Heart right ventricle (tissue), 16 donors: Measurements from ENCODE around the gene EPN3. TPM values are rescaled to one million over a fixed set of nuclear protein-coding genes. Genes with fewer than 3 reads are reported as not detected.

Source experiments
- ATAC-seq, 8 donors: fragments of 200-7000 bp; cut with Tn5 transposase; one replicate each; pipeline ENCODE4 v1.9.1; 2020; ENCODE audit warnings: mild to moderate bottlenecking in 8 of 8, moderate library complexity in 8 of 8, moderate number of reproducible peaks in 1 of 8
- DNase-seq, 2 donors: peaks; one replicate each; pipeline ENCODE4 v3.0.0-alpha.2; 2020
- H3K27ac ChIP-seq, 10 donors: fragments of 200-600 bp; sonication (generic) in 2 of 10; one replicate each; pipeline versions ENCODE4 v1.5.0 to v1.8.0; 2020 to 2022; ENCODE audit warnings: mild to moderate bottlenecking in 3 of 10
- H3K27me3 ChIP-seq, 7 donors: fragments of 200-600 bp; one replicate each; pipeline ENCODE4 v1.8.0; 2021 to 2022; ENCODE audit warnings: mild to moderate bottlenecking in 2 of 7
- H3K36me3 ChIP-seq, 9 donors: fragments of 200-600 bp; sonication (generic) in 1 of 9; one replicate each; pipeline versions ENCODE4 v1.5.0 to v1.8.0; 2020 to 2022; ENCODE audit warnings: mild to moderate bottlenecking in 2 of 9
- H3K4me1 ChIP-seq, 9 donors: fragments of 200-600 bp; sonication (generic) in 1 of 9; one replicate each; pipeline versions ENCODE4 v1.5.0 to v1.8.0; 2020 to 2022; ENCODE audit warnings: mild to moderate bottlenecking in 4 of 9
- H3K4me3 ChIP-seq, 10 donors: fragments of 200-600 bp; sonication (generic) in 2 of 10; one replicate each; pipeline versions ENCODE4 v1.5.0 to v1.8.0; 2020 to 2022; ENCODE audit warnings: mild to moderate bottlenecking in 7 of 10, moderate library complexity in 2 of 10
- H3K9me3 ChIP-seq, 11 donors: fragments of 200-600 bp in 10 of 11; sonication (generic) in 2 of 11; one replicate each; pipeline versions ENCODE4 v1.5.0 to v1.8.0; 2013 to 2022; ENCODE audit warnings: mild to moderate bottlenecking in 2 of 11, control low read depth in 1 of 11, moderate library complexity in 1 of 11
- WGBS, 2 donors: extraction: QIAGEN DNeasy Blood & Tissue Kit; methylation state at CpG; one replicate each; pipeline ENCODE4 v1.1.7; 2013; ENCODE audit warnings: inconsistent platforms in 1 of 2; 5-methylcytosine and 5-hydroxymethylcytosine counted together
- intact Hi-C, 10 donors: fragments of 100-400 bp; cut with DNase I; formaldehyde crosslinking; loops; one replicate each; pipeline versions ENCODE4 v1.11.1 to v1.14.2; 2022
- polyA plus RNA-seq, 2 donors: library from polyadenylated mRNA; stranded (reverse); fragments of 200-250 nt; gene quantifications; one replicate each; pipeline ENCODE4 v1.2.3, GENCODE V29; 2013
- total RNA-seq, 10 donors: library from RNA; stranded (reverse); fragmentation: NEBNext Ultra II Directional in 3 of 10; extraction: Animal tissue kit (Norgen Biotek cat#: 25700) in 3 of 10; gene quantifications; one replicate each; pipeline versions ENCODE4 v1.2.1 to v1.2.4, GENCODE V29; 2021 to 2023
- TF ChIP-seq, protein P1 (sequence below), 9 donors: fragments of 200-600 bp; sonication (generic) in 2 of 9; IDR thresholded peaks; one replicate each; pipeline versions ENCODE4 v1.5.0 to v1.8.0; 2021 to 2022; ENCODE audit warnings: antibody characterized with exemption in 9 of 9, mild to moderate bottlenecking in 5 of 9, moderate library complexity in 1 of 9
- donor health status: Arrhythmogenic right ventricular cardiomyopathy.
- donor health status: ischemic (EF 13 %, LVEDD 7.1; RV severe dilation, severe dysfunction).
- donor health status: healthy with polysubstance abuse.
- donor health status: DM: no; HTN: yes; CAD: no.
- donor health status: DM: no; HTN: no; CAD: no.
- donor health status: ischemic (EF 25% LVEDD 6.9; RV normal size, moderate dysfunction).
- donor health status: ischemic (EF 25% LVEDD 5.7; RV mildly dilated, moderate dysfunction).
- donor health status: healthy.
- donor health status: DM: yes; HTN: yes; CAD: no.
- donor health status: Ischemic cardiomyopathy.
- donor health status: ischemic (EF 35%, LVEDD 5.7; RV mildly dilated, moderate dysfunction).
- donor health status: nonischemic (EF 11% LVEDD 7.7; RV severe dilation, severe dysfunction).
- donor health status: DM: yes; HTN: yes; CAD: no.
- donor health status: PGD.
- donor health status: ischemic (EF 29% LVEDD 5.4; RV normal size, mild dysfunction).
- donor health status: nonischemic (EF 23%, LVEDD 6.1; RV moderate dilation, normal function).

The EPN3 gene
- total and polyA plus RNA-seq, 12 donors = 3.0 to 21.5 (median 10.1) TPM

- WGBS, 2 donors = 27 to 33% methylated on average over 32 of the region's 32 CpGs
- Histone ChIP-seq H3K4me3 (peak overlapping the region; percentile 46 to 75 (median 67)), H3K36me3 (no peaks in the 10 kb centered on the region), H3K27me3 (no peaks in the 10 kb centered on the region), H3K9me3 (no peaks in the 10 kb centered on the region), H3K4me1 (peaks cover 0 to 22% (median 13%) of the 10 kb centered on the region in 9 donors), H3K27ac (peak overlapping the region in 9 of 10 donors; percentile 40 to 87 (median 79))
- DNase-seq (no peak), ATAC-seq (peak in 6 of 8 donors; percentile 11 to 31 (median 20))
- TF ChIP-seq, protein P1, sequence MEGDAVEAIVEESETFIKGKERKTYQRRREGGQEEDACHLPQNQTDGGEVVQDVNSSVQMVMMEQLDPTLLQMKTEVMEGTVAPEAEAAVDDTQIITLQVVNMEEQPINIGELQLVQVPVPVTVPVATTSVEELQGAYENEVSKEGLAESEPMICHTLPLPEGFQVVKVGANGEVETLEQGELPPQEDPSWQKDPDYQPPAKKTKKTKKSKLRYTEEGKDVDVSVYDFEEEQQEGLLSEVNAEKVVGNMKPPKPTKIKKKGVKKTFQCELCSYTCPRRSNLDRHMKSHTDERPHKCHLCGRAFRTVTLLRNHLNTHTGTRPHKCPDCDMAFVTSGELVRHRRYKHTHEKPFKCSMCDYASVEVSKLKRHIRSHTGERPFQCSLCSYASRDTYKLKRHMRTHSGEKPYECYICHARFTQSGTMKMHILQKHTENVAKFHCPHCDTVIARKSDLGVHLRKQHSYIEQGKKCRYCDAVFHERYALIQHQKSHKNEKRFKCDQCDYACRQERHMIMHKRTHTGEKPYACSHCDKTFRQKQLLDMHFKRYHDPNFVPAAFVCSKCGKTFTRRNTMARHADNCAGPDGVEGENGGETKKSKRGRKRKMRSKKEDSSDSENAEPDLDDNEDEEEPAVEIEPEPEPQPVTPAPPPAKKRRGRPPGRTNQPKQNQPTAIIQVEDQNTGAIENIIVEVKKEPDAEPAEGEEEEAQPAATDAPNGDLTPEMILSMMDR (IDR thresholded peaks at IDR 0.05) = peak in 1 of 9 donors; percentile 8
- intact Hi-C loops = no loop called here
Observed at GRCh38 chr17:50508573-50509460, 23.7 kb upstream of the EPN3 start.

DNA sequence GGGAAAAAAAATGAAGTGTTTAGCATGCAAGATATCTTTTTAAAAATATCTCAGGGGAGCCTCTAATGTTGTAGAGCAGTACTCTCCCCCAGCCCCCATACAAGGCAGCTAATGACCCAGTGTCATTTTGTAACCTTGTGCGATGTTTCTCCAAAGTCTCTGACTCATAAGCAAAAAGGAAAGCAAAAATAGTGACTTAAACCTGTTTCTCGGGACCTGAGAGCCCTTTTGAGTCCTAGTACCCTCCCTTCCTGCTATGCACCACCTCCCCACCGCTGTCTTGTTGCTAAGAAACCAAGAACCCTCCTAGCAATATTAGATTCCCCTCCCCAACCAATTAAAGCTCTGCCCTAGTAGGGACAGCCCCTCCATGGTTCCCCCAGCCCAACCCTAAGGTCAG, 21.5 kb upstream of the EPN3 start:
- H3K27me3 ChIP-seq = no peaks in the 10 kb centered on the region
- no peak for DNase-seq
- 25 to 30% methylated on average over 3 of the region's 3 CpGs for WGBS, 2 donors
- H3K9me3 ChIP-seq = no peaks in the 10 kb centered on the region
- TF ChIP-seq, protein P1 (IDR thresholded peaks at IDR 0.05) = no peak
- intact Hi-C loops = no loop called here
- no peak for ATAC-seq
- peaks cover 0 to 30% (median 20%) of the 10 kb centered on the region in 9 donors for H3K4me1 ChIP-seq
- H3K27ac ChIP-seq = peak overlapping the region in 1 of 10 donors; percentile 60
- no peak overlapping the region for H3K4me3 ChIP-seq
- no peaks in the 10 kb centered on the region for H3K36me3 ChIP-seq

DNA sequence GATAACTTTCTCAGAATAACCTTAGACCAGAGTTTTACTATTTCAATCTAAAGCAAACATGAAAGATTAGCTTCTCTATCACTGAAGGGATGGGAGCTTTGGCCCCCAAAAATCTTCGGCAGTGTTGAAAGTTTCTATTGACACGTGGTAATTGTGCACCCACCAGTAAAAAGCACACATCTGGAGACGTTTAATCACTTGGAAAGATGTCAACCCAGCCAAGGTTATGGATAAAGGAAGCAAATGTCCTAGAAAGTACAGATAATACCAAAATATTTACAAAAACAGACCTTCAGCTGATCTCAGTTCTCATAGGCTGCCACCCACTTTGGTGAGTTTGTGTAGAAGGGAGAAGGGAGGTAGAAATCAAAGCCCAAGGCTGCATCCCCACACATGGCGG, 19.0 kb upstream of the EPN3 start:
- intact Hi-C loops = no loop called here
- Histone ChIP-seq H3K36me3 (no peaks in the 10 kb centered on the region), H3K4me3 (no peak overlapping the region), H3K9me3 (no peaks in the 10 kb centered on the region), H3K27ac (no peak overlapping the region), H3K4me1 (peaks cover 0 to 40% (median 14%) of the 10 kb centered on the region in 9 donors), H3K27me3 (no peaks in the 10 kb centered on the region)
- ATAC-seq (no peak), DNase-seq (no peak)
- 73 to 74% methylated on average over 4 of the region's 4 CpGs for WGBS, 2 donors
- TF ChIP-seq, protein P1 (IDR thresholded peaks at IDR 0.05) = no peak

- TF ChIP-seq, protein P1 (IDR thresholded peaks at IDR 0.05) = no peak
- DNase-seq = no peak
- 68 to 72% methylated on average over 3 of the region's 3 CpGs for WGBS, 2 donors
- no peaks in the 10 kb centered on the region for H3K36me3 ChIP-seq
- no peaks in the 10 kb centered on the region for H3K9me3 ChIP-seq
- H3K27ac ChIP-seq = no peak overlapping the region
- no peak for ATAC-seq
- H3K4me3 ChIP-seq = no peak overlapping the region
- H3K4me1 ChIP-seq = peaks cover 0 to 37% (median 11%) of the 10 kb centered on the region in 9 donors
- H3K27me3 ChIP-seq = no peaks in the 10 kb centered on the region
- intact Hi-C loops = no loop called here
Observed at GRCh38 chr17:50514388-50514787, 18.1 kb upstream of the EPN3 start.
